Esophagus (tissue), 2 donors: ENCODE results near the gene CD47. TPM values are rescaled to one million over a fixed set of nuclear protein-coding genes. Genes with fewer than 3 reads are reported as not detected.

Experiments used
- H3K27ac ChIP-seq, 2 donors: one replicate each; pipeline ENCODE4 v1.5.1; 2013; ENCODE audit warnings: low read depth in 2 of 2, mild to moderate bottlenecking in 2 of 2, inconsistent platforms in 1 of 2, low read length in 1 of 2, moderate library complexity in 1 of 2
- H3K27me3 ChIP-seq, 2 donors: one replicate each; pipeline ENCODE4 v1.6.1; 2013; ENCODE audit warnings: low read length in 2 of 2, control low read depth in 1 of 2, mild to moderate bottlenecking in 1 of 2; ENCODE audit not compliant: insufficient read depth in 2 of 2, control insufficient read depth in 1 of 2
- H3K36me3 ChIP-seq, 2 donors: one replicate each; pipeline ENCODE4 v1.6.1; 2013; ENCODE audit warnings: low read length in 1 of 2; ENCODE audit not compliant: control insufficient read depth in 2 of 2, insufficient read depth in 2 of 2
- H3K4me1 ChIP-seq, 2 donors: one replicate each; pipeline ENCODE4 v1.6.1; 2013; ENCODE audit warnings: low read length in 1 of 2; ENCODE audit not compliant: control insufficient read depth in 2 of 2, insufficient read depth in 2 of 2
- H3K4me3 ChIP-seq, 2 donors: one replicate each; pipeline ENCODE4 v1.5.1; 2013; ENCODE audit warnings: low read length in 2 of 2, mild to moderate bottlenecking in 2 of 2, low read depth in 1 of 2, moderate library complexity in 1 of 2
- H3K9me3 ChIP-seq, 2 donors: one replicate each; pipeline ENCODE4 v1.6.1; 2013; ENCODE audit warnings: mild to moderate bottlenecking in 2 of 2, low read depth in 1 of 2, low read length in 1 of 2, moderate library complexity in 1 of 2; ENCODE audit not compliant: control insufficient read depth in 2 of 2, insufficient read depth in 1 of 2
- WGBS, 2 donors: extraction: QIAGEN DNeasy Blood & Tissue Kit; methylation state at CpG; one replicate each; pipeline ENCODE4 v1.1.7; 2013; 5-methylcytosine and 5-hydroxymethylcytosine counted together
- polyA plus RNA-seq, 2 donors: library from polyadenylated mRNA; stranded (reverse); fragments of 200-250 nt; gene quantifications; one replicate each; pipeline ENCODE4 v1.2.3, GENCODE V29; 2013
- donor health status: healthy with polysubstance abuse.
- donor health status: Bipolar disorder and iron deficiency.

The CD47 gene
- polyA plus RNA-seq, 2 donors, result 73.6 to 73.7 TPM

DNA sequence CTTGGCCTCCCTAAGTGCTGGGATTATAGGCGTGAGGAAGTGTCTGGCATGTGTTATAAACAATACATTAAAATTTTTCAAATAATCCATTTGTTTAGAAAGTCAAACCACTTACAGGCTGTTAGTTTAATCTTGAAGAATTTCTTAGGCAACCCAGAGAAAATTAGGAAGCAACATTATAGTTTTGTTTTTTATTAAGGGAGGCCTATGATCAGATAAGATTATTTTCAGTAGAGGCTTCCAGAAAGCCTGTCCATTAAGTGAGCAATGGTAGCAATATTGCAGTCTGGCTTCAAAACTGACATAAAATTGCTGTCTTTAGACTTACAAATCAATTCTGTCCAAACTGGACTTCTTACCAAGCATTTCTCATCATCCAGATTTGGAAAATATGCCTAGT is 49.6 kb downstream of the CD47 start:
- 61 to 78% methylated on average over 1 of the region's 1 CpG for WGBS, 2 donors
- Histone ChIP-seq H3K36me3 (peaks cover 2 to 3% of the 10 kb centered on the region in 2 donors), H3K27me3 (no peaks in the 10 kb centered on the region)

DNA sequence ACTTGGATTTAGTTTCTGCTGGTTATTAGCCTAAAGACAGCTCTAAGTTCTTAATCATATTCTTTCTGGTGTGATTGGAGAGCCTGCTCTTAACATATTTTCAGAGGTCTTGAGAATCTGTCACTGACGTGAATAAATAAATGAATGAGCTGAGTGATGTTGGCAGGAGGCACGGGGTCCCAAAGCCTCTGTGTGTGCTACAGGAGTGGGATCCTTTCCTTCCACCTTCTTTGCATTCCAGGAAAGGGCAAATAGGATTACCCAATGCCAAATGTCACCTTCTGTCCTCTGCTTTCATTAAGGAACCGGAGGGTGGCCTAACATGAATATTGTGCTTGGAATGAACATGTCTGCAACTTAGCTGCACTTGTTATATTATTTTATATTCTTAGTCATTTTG is 53.1 kb downstream of the CD47 start:
- no peaks in the 10 kb centered on the region for H3K4me1 ChIP-seq
- 82 to 88% methylated on average over 3 of the region's 3 CpGs for WGBS, 2 donors

More for the DNA sequence above, 49.6 kb downstream of the CD47 start:
- no peaks in the 10 kb centered on the region for H3K4me1 ChIP-seq
- H3K4me3 ChIP-seq, result no peak overlapping the region
- peaks cover 0 to 3% of the 10 kb centered on the region in 2 donors for H3K9me3 ChIP-seq
- no peak overlapping the region for H3K27ac ChIP-seq

DNA sequence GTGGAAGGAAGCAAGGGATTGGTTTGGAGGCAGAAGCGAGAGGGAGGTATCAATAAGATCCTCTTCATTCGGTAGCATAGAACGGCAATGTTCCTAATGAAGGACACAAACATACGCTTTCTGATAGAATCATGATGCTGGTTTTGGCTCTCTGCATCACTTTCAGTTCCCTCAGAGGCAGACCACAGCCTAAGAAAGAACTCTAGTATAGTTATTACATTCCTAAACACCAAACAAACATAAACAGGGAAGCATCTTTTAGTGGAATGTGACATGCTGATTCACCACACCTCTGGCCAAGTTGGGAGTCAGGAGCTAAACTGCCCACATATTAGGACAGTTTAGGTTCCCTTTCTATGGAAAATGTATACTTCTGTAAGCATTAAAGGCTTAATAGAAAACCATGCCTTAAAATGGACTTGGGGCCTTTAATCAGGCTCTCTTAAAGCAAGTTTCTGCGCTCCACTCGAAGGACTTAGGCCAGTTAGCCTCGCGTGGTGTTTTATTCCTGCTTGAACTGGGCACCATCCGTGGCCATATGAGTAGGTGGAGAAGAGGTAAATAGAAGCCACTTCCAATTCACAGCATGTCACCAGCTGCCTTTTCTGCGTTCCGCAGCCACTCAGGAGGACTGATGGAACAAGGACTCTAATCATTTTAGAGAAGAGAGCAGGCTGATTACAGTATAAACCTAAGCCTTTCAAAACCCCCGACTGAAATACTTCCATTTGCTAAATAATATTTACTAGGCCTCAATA is 53.7 kb downstream of the CD47 start:
- Histone ChIP-seq H3K4me1 (no peaks in the 10 kb centered on the region), H3K9me3 (peaks cover 0 to 3% of the 10 kb centered on the region in 2 donors), H3K4me3 (no peak overlapping the region), H3K27me3 (no peaks in the 10 kb centered on the region), H3K27ac (no peak overlapping the region), H3K36me3 (peaks cover 0 to 5% of the 10 kb centered on the region in 2 donors)
- WGBS, 2 donors, result 84 to 89% methylated on average over 12 of the region's 12 CpGs

More for the DNA sequence above, 53.1 kb downstream of the CD47 start:
- Histone ChIP-seq H3K9me3 (peaks cover 0 to 3% of the 10 kb centered on the region in 2 donors), H3K36me3 (peaks cover 0 to 3% of the 10 kb centered on the region in 2 donors), H3K27me3 (no peaks in the 10 kb centered on the region), H3K27ac (no peak overlapping the region), H3K4me3 (no peak overlapping the region)

DNA sequence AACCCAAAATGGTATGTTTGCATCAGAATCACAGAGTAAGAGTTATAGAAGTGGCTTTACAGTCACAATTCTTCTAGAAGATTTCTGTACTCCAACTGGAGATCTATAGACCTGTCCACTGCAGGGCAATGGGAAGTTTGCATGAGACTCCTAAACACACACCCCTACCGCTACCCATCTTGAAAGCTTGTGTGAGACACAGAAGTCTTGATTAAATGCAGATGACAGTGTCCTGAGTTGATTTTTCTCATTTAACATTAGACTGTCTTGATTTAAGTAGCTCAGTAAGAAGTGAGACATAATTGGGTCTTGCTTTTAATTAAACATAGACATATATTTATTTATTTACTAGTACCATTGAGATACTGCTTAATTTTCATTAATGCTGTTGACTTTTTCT is 54.4 kb downstream of the CD47 start:
- WGBS, 2 donors, result 94 to 95% methylated on average over 1 of the region's 1 CpG
- Histone ChIP-seq H3K27me3 (no peaks in the 10 kb centered on the region), H3K4me1 (peaks cover 0 to 3% of the 10 kb centered on the region in 2 donors), H3K36me3 (peaks cover 0 to 5% of the 10 kb centered on the region in 2 donors), H3K9me3 (peaks cover 0 to 3% of the 10 kb centered on the region in 2 donors), H3K4me3 (no peak overlapping the region), H3K27ac (no peak overlapping the region)

DNA sequence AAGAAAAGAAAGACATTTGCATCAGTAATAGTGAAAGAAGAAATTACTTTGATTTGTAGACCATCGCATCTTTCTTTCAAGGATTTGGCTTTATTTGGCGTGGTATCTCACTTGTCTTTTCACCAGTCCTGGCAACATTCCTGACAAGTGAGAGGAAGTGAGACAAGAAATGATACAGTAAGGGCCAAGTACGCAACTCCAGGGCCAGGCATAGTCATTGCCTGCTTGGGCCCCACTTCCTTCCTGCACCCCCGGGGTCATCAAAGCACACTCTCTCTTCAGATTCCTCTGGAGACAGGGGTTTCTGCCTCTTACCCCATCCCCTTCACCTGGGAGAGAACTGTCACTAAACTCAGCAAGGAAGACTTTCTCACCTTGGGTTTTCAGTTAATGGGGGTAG is 55.1 kb downstream of the CD47 start:
- Histone ChIP-seq H3K9me3 (peaks cover 0 to 3% of the 10 kb centered on the region in 2 donors), H3K27ac (no peak overlapping the region), H3K36me3 (peaks cover 0 to 5% of the 10 kb centered on the region in 2 donors), H3K4me3 (no peak overlapping the region), H3K4me1 (peaks cover 0 to 3% of the 10 kb centered on the region in 2 donors), H3K27me3 (no peaks in the 10 kb centered on the region)
- WGBS, 2 donors, result 72 to 73% methylated on average over 4 of the region's 4 CpGs

DNA sequence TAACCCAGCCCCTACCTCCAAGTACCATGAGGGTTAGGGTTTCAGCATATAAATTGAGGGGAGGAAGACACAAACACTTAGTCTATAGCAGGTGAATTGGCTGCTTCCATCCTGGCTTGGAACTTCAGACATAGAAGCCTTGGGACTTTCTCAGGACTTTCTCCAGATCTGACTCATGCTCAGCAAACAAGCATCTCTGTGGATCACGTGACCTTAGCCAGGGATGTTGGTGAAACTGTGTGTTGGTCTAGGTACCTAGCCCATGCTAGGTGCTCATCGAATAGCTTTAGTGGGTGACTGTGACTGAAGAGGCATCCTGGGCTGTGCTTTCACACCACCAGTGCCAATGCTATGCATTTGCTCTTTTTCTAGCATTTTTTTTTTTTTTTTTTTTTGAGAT is 58.9 kb downstream of the CD47 start:
- WGBS, 2 donors, result 63 to 65% methylated on average over 2 of the region's 2 CpGs

DNA sequence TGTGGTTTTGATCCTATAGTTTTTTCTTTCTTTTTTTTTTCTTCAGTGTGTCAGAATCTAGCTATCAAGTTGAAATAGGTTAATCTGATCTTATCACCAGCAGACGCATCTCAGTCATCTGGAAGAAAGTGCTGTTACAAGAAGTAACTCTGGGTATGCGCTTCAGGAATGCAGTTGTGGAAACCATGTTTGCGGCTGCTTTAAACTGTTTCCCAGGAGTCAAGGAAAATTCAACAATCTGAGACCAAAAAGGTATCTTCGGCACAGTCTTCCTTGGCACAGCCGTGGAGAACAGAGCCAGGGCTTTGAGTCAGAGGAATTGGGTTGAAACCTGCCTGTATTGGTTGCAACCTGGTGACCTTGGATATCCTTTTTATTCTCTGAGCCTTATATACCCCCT is 59.9 kb downstream of the CD47 start:
- WGBS, 2 donors, result 54 to 75% methylated on average over 5 of the region's 5 CpGs
- Histone ChIP-seq H3K27ac (no peak overlapping the region), H3K9me3 (no peaks in the 10 kb centered on the region), H3K36me3 (peaks cover 0 to 3% of the 10 kb centered on the region in 2 donors), H3K4me1 (peaks cover 0 to 3% of the 10 kb centered on the region in 2 donors), H3K27me3 (no peaks in the 10 kb centered on the region), H3K4me3 (no peak overlapping the region)

More for the DNA sequence above, 58.9 kb downstream of the CD47 start:
- no peaks in the 10 kb centered on the region for H3K9me3 ChIP-seq
- peaks cover 0 to 3% of the 10 kb centered on the region in 2 donors for H3K4me1 ChIP-seq
- H3K4me3 ChIP-seq, result no peak overlapping the region
- H3K27ac ChIP-seq, result no peak overlapping the region
- H3K36me3 ChIP-seq, result peaks cover 0 to 3% of the 10 kb centered on the region in 2 donors
- H3K27me3 ChIP-seq, result no peaks in the 10 kb centered on the region

DNA sequence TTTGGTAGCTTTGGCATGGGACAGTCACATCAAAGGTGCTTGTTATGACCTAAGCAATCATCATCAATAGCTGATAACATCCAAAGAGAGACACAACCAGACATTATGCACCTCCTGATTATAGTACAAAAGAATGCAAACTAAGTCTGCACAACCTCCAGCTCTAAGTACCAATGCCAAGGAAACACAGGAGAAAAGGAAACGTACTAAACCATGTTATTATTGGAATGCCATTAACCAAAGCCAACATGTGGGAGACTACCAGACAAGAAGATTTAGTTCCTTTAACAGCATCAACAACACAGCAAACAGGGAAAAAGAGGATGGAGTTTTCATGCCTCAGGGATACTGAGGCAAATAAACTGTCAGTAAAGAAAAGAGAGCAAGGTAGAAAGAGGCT is 61.4 kb downstream of the CD47 start:
- H3K4me1 ChIP-seq, result peaks cover 0 to 3% of the 10 kb centered on the region in 2 donors
- H3K4me3 ChIP-seq, result no peak overlapping the region
- no peaks in the 10 kb centered on the region for H3K27me3 ChIP-seq
- 33 to 63% methylated on average over 1 of the region's 1 CpG for WGBS, 2 donors
- no peaks in the 10 kb centered on the region for H3K9me3 ChIP-seq
- no peak overlapping the region for H3K27ac ChIP-seq
- peaks cover 0 to 3% of the 10 kb centered on the region in 2 donors for H3K36me3 ChIP-seq

DNA sequence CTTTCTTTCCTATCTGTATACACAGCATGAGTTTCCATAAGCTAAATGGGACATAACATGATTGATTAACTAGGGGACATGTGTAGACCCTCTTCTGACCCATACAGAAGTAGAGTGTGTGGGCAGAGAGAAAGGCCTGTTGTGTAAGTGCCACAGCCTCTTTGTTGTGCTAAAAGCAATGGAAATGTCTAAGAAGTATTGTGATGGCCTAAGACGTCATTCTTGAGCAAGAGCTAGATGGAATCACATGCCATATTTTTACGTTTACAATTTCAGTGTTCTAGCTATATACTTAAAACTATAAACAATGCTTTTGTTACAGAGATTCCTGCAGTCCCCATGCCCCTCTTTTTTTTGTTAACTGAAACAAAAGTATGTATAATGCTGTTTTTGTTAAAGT is 61.9 kb downstream of the CD47 start:
- no peaks in the 10 kb centered on the region for H3K27me3 ChIP-seq
- WGBS, 2 donors, result 94 to 97% methylated on average over 2 of the region's 2 CpGs
- peaks cover 0 to 3% of the 10 kb centered on the region in 2 donors for H3K4me1 ChIP-seq
- peaks cover 0 to 3% of the 10 kb centered on the region in 2 donors for H3K36me3 ChIP-seq
- H3K27ac ChIP-seq, result no peak overlapping the region
- H3K9me3 ChIP-seq, result no peaks in the 10 kb centered on the region
- no peak overlapping the region for H3K4me3 ChIP-seq

DNA sequence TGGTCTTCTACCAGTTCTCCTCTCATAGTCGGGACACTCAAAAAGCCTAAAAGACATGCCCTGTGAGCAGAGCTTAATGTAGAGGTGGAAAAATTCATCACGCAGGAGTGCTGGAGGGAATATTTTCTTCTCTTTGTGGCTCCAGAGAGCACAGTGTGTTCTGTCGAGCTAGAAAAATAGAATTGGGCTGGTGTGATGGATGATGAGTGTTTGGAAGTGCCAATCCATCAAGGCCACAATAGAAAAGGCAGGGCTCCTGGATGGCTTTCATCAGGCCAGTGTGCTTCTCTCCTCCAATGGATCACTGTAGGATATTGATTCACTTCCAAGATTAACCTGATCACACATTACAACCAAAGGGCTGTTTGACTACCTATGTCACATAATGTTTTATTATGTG is 65.7 kb downstream of the CD47 start:
- Histone ChIP-seq H3K4me1 (peaks cover 0 to 7% of the 10 kb centered on the region in 2 donors), H3K36me3 (no peaks in the 10 kb centered on the region), H3K27ac (no peak overlapping the region), H3K4me3 (no peak overlapping the region), H3K27me3 (no peaks in the 10 kb centered on the region), H3K9me3 (no peaks in the 10 kb centered on the region)
- WGBS, 2 donors, result 59 to 64% methylated on average over 3 of the region's 3 CpGs
